Liver (tissue), 9 donors: ENCODE measurements around the gene TMEM170A. TPM values are rescaled to one million over a fixed set of nuclear protein-coding genes. Genes with fewer than 3 reads are reported as not detected.

Source experiments
- DNase-seq: peaks from one replicate; pipeline ENCODE4 v3.0.0-alpha.2; 2017; ENCODE audit warnings: low spot score
- H3K27ac ChIP-seq, 2 donors: one replicate each; pipeline ENCODE4 v1.7.0; 2013; ENCODE audit warnings: inconsistent platforms in 2 of 2, low read length in 2 of 2, control low read depth in 1 of 2, low read depth in 1 of 2, mild to moderate bottlenecking in 1 of 2
- H3K27me3 ChIP-seq, 4 donors: one replicate each; pipeline versions ENCODE4 v1.6.1 to v1.7.0; 2013; ENCODE audit warnings: low read length in 3 of 4, inconsistent platforms in 1 of 4, mild to moderate bottlenecking in 1 of 4, moderate library complexity in 1 of 4; ENCODE audit not compliant: control insufficient read depth in 4 of 4, insufficient read depth in 4 of 4
- H3K36me3 ChIP-seq, 4 donors: one replicate each; pipeline versions ENCODE4 v1.6.1 to v1.7.0; 2013; ENCODE audit warnings: low read length in 3 of 4, mild to moderate bottlenecking in 3 of 4, low read depth in 1 of 4, moderate library complexity in 1 of 4; ENCODE audit not compliant: control insufficient read depth in 4 of 4, insufficient read depth in 3 of 4
- H3K4me1 ChIP-seq, 4 donors: one replicate each; pipeline versions ENCODE4 v1.6.1 to v1.7.0; 2013; ENCODE audit warnings: low read length in 3 of 4, mild to moderate bottlenecking in 3 of 4, moderate library complexity in 1 of 4; ENCODE audit not compliant: control insufficient read depth in 4 of 4, insufficient read depth in 4 of 4
- H3K4me3 ChIP-seq, 3 donors: one replicate each; pipeline versions ENCODE4 v1.6.1 to v1.7.0; 2013; ENCODE audit warnings: low read length in 3 of 3, control low read depth in 1 of 3, low read depth in 1 of 3, mild to moderate bottlenecking in 1 of 3
- H3K9ac ChIP-seq, 2 donors: one replicate each; pipeline ENCODE4 v1.7.0; 2013; ENCODE audit warnings: low read length in 2 of 2, mild to moderate bottlenecking in 2 of 2, moderate library complexity in 2 of 2, control low read depth in 1 of 2, low read depth in 1 of 2
- H3K9me3 ChIP-seq, 4 donors: one replicate each; pipeline versions ENCODE4 v1.6.1 to v1.7.0; 2013; ENCODE audit warnings: low read length in 3 of 4; ENCODE audit not compliant: control insufficient read depth in 4 of 4
- FOXA1 ChIP-seq: IDR thresholded peaks from 2 replicates; pipeline ENCODE4 v1.6.1; 2016; ENCODE audit warnings: antibody characterized with exemption
- HNF4A ChIP-seq, 2 donors: conservative IDR thresholded peaks; 2 replicates each; pipeline ENCODE4 v1.6.1; 2016; ENCODE audit warnings: antibody characterized with exemption in 2 of 2, mild to moderate bottlenecking in 2 of 2
- NR2F2 ChIP-seq: IDR thresholded peaks from 2 replicates; pipeline ENCODE4 v1.6.1; 2016; ENCODE audit warnings: antibody characterized with exemption
- RXRA ChIP-seq, 2 donors: IDR thresholded peaks; 2 replicates each; pipeline ENCODE4 v1.6.1; 2017 to 2018; ENCODE audit warnings: antibody characterized with exemption in 2 of 2, mild to moderate bottlenecking in 1 of 2
- SP1 ChIP-seq: IDR thresholded peaks from 2 replicates; pipeline ENCODE4 v1.6.1; 2018; ENCODE audit warnings: antibody characterized with exemption, mild to moderate bottlenecking
- YY1 ChIP-seq: IDR thresholded peaks from 2 replicates; pipeline ENCODE4 v1.6.1; 2016; ENCODE audit warnings: antibody characterized with exemption, mild to moderate bottlenecking
- WGBS: extraction: QIAGEN DNeasy Blood & Tissue Kit; methylation state at CpG from one replicate; pipeline ENCODE4 v1.1.7; 2013; 5-methylcytosine and 5-hydroxymethylcytosine counted together
- polyA plus RNA-seq, 2 donors: library from polyadenylated mRNA; stranded (reverse) in 1 of 2; unstranded in 1 of 2; fragments of 200-250 nt in 1 of 2; fragments of >200 nt in 1 of 2; fragmentation: Nextera tagmentation in 1 of 2; extraction: Ambion mirVana in 1 of 2; gene quantifications; one replicate each; pipeline versions ENCODE4 v1.2.1 to v1.2.3, GENCODE V29; 2013 to 2015
- total RNA-seq, 2 donors: library from RNA; depleted of rRNA; stranded (reverse); fragments of >200 nt; gene quantifications; one replicate each; pipeline ENCODE4 v1.2.3, GENCODE V29; 2014
- TF ChIP-seq, protein P1 (sequence below): IDR thresholded peaks from 2 replicates; pipeline ENCODE4 v1.6.1; 2016; ENCODE audit warnings: antibody characterized with exemption, mild to moderate bottlenecking
- TF ChIP-seq, protein P2 (sequence below): IDR thresholded peaks from 2 replicates; pipeline ENCODE4 v1.6.1; 2016; ENCODE audit warnings: antibody characterized with exemption
- TF ChIP-seq, protein P3 (sequence below): fragments of 150-350 bp; IDR thresholded peaks from 2 replicates; pipeline ENCODE4 v1.5.1; 2017; ENCODE audit warnings: improper control_type of control experiment, low read depth, low read length; ENCODE audit not compliant: missing input control
- TF ChIP-seq, protein P4 (sequence below): IDR thresholded peaks from 2 replicates; pipeline ENCODE4 v1.6.1; 2016; ENCODE audit warnings: antibody characterized with exemption
- donor health status: healthy.
- donor health status: healthy.
- donor health status: healthy.
- donor health status: healthy.
- donor health status: healthy.

The TMEM170A gene
- total and polyA plus RNA-seq, 4 donors: 5.8 to 25.4 (median 16.3) TPM

DNA sequence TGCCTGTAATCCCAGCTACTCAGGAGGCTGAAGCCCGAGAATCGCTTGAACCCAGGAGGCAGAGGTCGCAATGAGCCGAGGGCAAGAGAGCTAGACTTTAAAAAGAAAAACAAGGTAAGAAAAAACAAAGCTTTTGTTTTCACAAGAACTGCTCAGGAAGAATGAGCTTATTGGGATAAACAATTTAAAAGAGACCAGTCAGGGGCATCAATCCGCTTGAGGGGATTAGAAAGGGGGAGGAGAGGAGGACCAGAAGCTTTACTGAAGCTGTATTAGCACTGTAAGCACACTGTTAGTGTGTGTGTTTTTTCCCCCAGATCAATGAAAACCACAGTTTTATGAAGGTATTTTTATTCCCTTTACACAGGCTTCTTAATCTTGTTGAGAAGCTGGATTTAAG lies 8.8 kb downstream of the TMEM170A start:
- Histone ChIP-seq H3K4me3 (no peak overlapping the region), H3K9me3 (no peaks in the 10 kb centered on the region), H3K4me1 (peaks cover 4 to 12% (median 8%) of the 10 kb centered on the region in 4 donors), H3K27me3 (no peaks in the 10 kb centered on the region), H3K36me3 (peaks cover 0 to 1% (median 0%) of the 10 kb centered on the region in 4 donors), H3K27ac (no peak overlapping the region), H3K9ac (no peak overlapping the region)
- 81% methylated on average over 5 of the region's 5 CpGs for WGBS
- no peak for DNase-seq
- no peak for TF ChIP-seq NR2F2
- no peak for TF ChIP-seq SP1
- TF ChIP-seq, protein P1, sequence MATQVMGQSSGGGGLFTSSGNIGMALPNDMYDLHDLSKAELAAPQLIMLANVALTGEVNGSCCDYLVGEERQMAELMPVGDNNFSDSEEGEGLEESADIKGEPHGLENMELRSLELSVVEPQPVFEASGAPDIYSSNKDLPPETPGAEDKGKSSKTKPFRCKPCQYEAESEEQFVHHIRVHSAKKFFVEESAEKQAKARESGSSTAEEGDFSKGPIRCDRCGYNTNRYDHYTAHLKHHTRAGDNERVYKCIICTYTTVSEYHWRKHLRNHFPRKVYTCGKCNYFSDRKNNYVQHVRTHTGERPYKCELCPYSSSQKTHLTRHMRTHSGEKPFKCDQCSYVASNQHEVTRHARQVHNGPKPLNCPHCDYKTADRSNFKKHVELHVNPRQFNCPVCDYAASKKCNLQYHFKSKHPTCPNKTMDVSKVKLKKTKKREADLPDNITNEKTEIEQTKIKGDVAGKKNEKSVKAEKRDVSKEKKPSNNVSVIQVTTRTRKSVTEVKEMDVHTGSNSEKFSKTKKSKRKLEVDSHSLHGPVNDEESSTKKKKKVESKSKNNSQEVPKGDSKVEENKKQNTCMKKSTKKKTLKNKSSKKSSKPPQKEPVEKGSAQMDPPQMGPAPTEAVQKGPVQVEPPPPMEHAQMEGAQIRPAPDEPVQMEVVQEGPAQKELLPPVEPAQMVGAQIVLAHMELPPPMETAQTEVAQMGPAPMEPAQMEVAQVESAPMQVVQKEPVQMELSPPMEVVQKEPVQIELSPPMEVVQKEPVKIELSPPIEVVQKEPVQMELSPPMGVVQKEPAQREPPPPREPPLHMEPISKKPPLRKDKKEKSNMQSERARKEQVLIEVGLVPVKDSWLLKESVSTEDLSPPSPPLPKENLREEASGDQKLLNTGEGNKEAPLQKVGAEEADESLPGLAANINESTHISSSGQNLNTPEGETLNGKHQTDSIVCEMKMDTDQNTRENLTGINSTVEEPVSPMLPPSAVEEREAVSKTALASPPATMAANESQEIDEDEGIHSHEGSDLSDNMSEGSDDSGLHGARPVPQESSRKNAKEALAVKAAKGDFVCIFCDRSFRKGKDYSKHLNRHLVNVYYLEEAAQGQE: no peak
- no peak for TF ChIP-seq FOXA1
- TF ChIP-seq, protein P2, sequence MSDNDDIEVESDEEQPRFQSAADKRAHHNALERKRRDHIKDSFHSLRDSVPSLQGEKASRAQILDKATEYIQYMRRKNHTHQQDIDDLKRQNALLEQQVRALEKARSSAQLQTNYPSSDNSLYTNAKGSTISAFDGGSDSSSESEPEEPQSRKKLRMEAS: no peak
- TF ChIP-seq, protein P3, sequence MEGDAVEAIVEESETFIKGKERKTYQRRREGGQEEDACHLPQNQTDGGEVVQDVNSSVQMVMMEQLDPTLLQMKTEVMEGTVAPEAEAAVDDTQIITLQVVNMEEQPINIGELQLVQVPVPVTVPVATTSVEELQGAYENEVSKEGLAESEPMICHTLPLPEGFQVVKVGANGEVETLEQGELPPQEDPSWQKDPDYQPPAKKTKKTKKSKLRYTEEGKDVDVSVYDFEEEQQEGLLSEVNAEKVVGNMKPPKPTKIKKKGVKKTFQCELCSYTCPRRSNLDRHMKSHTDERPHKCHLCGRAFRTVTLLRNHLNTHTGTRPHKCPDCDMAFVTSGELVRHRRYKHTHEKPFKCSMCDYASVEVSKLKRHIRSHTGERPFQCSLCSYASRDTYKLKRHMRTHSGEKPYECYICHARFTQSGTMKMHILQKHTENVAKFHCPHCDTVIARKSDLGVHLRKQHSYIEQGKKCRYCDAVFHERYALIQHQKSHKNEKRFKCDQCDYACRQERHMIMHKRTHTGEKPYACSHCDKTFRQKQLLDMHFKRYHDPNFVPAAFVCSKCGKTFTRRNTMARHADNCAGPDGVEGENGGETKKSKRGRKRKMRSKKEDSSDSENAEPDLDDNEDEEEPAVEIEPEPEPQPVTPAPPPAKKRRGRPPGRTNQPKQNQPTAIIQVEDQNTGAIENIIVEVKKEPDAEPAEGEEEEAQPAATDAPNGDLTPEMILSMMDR: no peak
- TF ChIP-seq RXRA (IDR thresholded peaks at IDR 0.05): no peak
- TF ChIP-seq, protein P4, sequence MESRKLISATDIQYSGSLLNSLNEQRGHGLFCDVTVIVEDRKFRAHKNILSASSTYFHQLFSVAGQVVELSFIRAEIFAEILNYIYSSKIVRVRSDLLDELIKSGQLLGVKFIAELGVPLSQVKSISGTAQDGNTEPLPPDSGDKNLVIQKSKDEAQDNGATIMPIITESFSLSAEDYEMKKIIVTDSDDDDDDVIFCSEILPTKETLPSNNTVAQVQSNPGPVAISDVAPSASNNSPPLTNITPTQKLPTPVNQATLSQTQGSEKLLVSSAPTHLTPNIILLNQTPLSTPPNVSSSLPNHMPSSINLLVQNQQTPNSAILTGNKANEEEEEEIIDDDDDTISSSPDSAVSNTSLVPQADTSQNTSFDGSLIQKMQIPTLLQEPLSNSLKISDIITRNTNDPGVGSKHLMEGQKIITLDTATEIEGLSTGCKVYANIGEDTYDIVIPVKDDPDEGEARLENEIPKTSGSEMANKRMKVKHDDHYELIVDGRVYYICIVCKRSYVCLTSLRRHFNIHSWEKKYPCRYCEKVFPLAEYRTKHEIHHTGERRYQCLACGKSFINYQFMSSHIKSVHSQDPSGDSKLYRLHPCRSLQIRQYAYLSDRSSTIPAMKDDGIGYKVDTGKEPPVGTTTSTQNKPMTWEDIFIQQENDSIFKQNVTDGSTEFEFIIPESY: no peak

DNA sequence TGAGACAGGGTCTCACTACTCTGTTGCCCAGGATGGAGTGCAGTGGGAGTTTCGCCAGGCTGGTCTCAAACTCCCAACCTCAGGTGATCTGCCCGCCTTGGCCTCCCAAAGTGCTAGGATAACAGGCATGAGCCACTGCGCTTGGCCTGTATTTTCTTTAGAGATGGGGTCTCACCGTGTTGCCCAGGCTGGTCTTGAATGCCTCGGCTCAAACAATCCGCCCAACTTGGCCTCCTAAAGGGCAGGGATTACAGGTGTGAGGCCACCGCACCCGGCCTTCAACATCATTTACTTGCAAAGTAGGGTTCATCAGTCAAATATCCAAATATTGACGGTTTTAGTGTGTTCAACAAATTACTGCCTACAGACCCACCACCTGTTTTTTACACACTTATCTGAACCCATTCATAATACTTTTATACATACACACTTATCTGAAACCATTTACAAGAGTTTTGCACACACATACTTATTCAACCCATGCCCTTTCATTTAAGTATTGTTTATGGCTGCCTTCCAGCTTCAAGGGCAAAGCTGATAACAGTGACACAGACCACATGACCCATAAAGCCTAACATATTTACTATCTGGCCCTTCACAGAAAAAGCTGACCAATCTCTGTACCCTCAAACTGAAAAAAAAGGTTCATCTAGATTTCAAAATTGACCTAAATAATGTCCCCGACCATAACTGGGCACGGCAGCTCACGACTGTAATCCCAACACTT lies 11.9 kb downstream of the TMEM170A start:
- Histone ChIP-seq H3K4me3 (no peak overlapping the region), H3K9me3 (no peaks in the 10 kb centered on the region), H3K4me1 (peaks cover 4 to 12% (median 8%) of the 10 kb centered on the region in 4 donors), H3K36me3 (peaks cover 0 to 3% (median under 1%) of the 10 kb centered on the region in 4 donors), H3K27ac (peak overlapping the region; percentile 39 to 55), H3K9ac (no peak overlapping the region), H3K27me3 (no peaks in the 10 kb centered on the region)
- 63% methylated on average over 12 of the region's 12 CpGs for WGBS
- TF ChIP-seq YY1 (peak; percentile 18), RXRA (IDR thresholded peaks at IDR 0.05) (peak in 1 of 2 donors; percentile 14), FOXA1 (no peak), HNF4A (conservative IDR thresholded peaks at IDR 0.05) (peak in 1 of 2 donors; percentile 21)
- DNase-seq: no peak
